Measurements from ENCODE around the gene CCDC74B.
"Not testable (repeated sequence)": the region's sequence is repeated elsewhere in the genome, so short reads cannot be mapped to it uniquely, and the experiment has no call there.

Gene CCDC74B

GRCh38 chr2:130150181-130151144 lies 5.6 kb upstream of the CCDC74B start:
- no peak for DNase-seq (ENCODE audit: low read depth in 3 of 3)

- not testable (repeated sequence) for DNase-seq (ENCODE audit: low read depth in 3 of 3)
Measured at GRCh38 chr2:130148515-130148914, 3.6 kb upstream of the CCDC74B start.

GRCh38 chr2:130143266-130144039 lies 1.5 kb downstream of the CCDC74B start:
- not testable (repeated sequence) for DNase-seq (ENCODE audit: low read depth in 3 of 3)

GRCh38 chr2:130142396-130143265 lies 2.3 kb downstream of the CCDC74B start:
- DNase-seq (ENCODE audit: low read depth in 3 of 3), result not testable (repeated sequence)

- not testable (repeated sequence) for DNase-seq (ENCODE audit: low read depth in 3 of 3)
Measured at GRCh38 chr2:130141645-130142370, 3.1 kb downstream of the CCDC74B start.

GRCh38 chr2:130141002-130141401 lies 3.9 kb downstream of the CCDC74B start:
- not testable (repeated sequence) for DNase-seq (ENCODE audit: low read depth in 3 of 3)

- not testable (repeated sequence) for DNase-seq (ENCODE audit: low read depth in 3 of 3)
Measured at GRCh38 chr2:130140516-130140915, 4.4 kb downstream of the CCDC74B start.

GRCh38 chr2:130139331-130140280 lies 5.3 kb downstream of the CCDC74B start:
- DNase-seq (ENCODE audit: low read depth in 3 of 3), result not testable (repeated sequence)

GRCh38 chr2:130138841-130139251 lies 6.1 kb downstream of the CCDC74B start:
- not testable (repeated sequence) for DNase-seq (ENCODE audit: low read depth in 3 of 3)

GRCh38 chr2:130138326-130138725 lies 6.6 kb downstream of the CCDC74B start:
- not testable (repeated sequence) for DNase-seq (ENCODE audit: low read depth in 3 of 3)

GRCh38 chr2:130137118-130137517 lies 7.8 kb downstream of the CCDC74B start:
- DNase-seq (ENCODE audit: low read depth in 3 of 3), result not testable (repeated sequence)

GRCh38 chr2:130136546-130136945 lies 8.4 kb downstream of the CCDC74B start:
- not testable (repeated sequence) for DNase-seq (ENCODE audit: low read depth in 3 of 3)

GRCh38 chr2:130135692-130136541 lies 9.0 kb downstream of the CCDC74B start:
- DNase-seq (ENCODE audit: low read depth in 3 of 3), result no peak

GRCh38 chr2:130129120-130129829 lies 15.6 kb downstream of the CCDC74B start, which contains the start of gene POTEF:
POTEF (minus strand) TSS chr2:130129222; CDS start chr2:130120515, 8,707 bp downstream.
- not testable (repeated sequence) for DNase-seq (ENCODE audit: low read depth in 3 of 3)

GRCh38 chr2:130128464-130128863 lies 16.4 kb downstream of the CCDC74B start:
- DNase-seq (ENCODE audit: low read depth in 3 of 3), result not testable (repeated sequence)

GRCh38 chr2:130127726-130128125 lies 17.2 kb downstream of the CCDC74B start:
- DNase-seq (ENCODE audit: low read depth in 3 of 3), result not testable (repeated sequence)

- DNase-seq (ENCODE audit: low read depth in 3 of 3), result not testable (repeated sequence)
Measured at GRCh38 chr2:130120924-130121323, 24.0 kb downstream of the CCDC74B start.
